ENCODE data around the gene GPR17. TPM values are rescaled to one million over a fixed set of nuclear protein-coding genes. Genes with fewer than 3 reads are reported as not detected.
A peak's percentile ranks its signal among the peaks of the same experiment; 100 is the strongest.

Gene GPR17
- total and polyA plus RNA-seq, 11 donors, result 0.10 to 8.0 (median 0.26) TPM; not detected in 3

DNA sequence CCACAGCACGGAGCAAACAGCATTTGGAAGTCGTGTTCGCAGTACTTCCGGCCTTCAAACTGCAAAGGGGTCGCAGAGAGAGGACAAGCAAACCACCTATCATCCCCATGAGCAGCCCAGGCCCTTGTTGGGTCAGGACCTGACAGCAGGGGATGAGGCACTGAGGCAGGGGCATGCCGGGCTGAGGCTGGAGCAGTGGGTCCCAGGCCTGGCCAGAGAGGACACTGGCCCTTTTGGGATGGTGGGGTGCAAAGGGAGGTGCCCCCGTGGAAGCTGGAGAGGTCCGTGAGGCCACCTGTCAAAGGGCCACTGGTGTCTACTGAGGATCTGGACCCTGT lies 8.9 kb downstream of the GPR17 start:
- ATAC-seq (no peak), DNase-seq (peak in 2 of 5 donors; percentile 27 to 44)
- peak overlapping the region; percentile 47 to 98 (median 84) for H3K27ac ChIP-seq
- H3K4me3 ChIP-seq, result no peak overlapping the region
- no peaks in the 10 kb centered on the region for H3K9me3 ChIP-seq
- WGBS, 4 donors, result 81 to 90% (median 85%) methylated on average over 7 to 8 of the region's 8 CpGs
- intact Hi-C loops (cut with DNase I), result loop anchor here in 2 of 10 donors (5.0 kb wide), 2 partner anchors 37 to 47 kb away; partner anchors contain the start of gene SFT2D3 (in 1 of the 2)
- peaks cover 31 to 100% (median 96%) of the 10 kb centered on the region in 12 donors for H3K4me1 ChIP-seq
- TF ChIP-seq, protein P1, sequence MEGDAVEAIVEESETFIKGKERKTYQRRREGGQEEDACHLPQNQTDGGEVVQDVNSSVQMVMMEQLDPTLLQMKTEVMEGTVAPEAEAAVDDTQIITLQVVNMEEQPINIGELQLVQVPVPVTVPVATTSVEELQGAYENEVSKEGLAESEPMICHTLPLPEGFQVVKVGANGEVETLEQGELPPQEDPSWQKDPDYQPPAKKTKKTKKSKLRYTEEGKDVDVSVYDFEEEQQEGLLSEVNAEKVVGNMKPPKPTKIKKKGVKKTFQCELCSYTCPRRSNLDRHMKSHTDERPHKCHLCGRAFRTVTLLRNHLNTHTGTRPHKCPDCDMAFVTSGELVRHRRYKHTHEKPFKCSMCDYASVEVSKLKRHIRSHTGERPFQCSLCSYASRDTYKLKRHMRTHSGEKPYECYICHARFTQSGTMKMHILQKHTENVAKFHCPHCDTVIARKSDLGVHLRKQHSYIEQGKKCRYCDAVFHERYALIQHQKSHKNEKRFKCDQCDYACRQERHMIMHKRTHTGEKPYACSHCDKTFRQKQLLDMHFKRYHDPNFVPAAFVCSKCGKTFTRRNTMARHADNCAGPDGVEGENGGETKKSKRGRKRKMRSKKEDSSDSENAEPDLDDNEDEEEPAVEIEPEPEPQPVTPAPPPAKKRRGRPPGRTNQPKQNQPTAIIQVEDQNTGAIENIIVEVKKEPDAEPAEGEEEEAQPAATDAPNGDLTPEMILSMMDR (IDR thresholded peaks at IDR 0.05), result no peak
- TF ChIP-seq POLR2A (IDR thresholded peaks at IDR 0.05), result no peak
- H3K27me3 ChIP-seq, result no peaks in the 10 kb centered on the region
- peaks cover 0 to 60% (median 43%) of the 10 kb centered on the region in 9 donors for H3K36me3 ChIP-seq

DNA sequence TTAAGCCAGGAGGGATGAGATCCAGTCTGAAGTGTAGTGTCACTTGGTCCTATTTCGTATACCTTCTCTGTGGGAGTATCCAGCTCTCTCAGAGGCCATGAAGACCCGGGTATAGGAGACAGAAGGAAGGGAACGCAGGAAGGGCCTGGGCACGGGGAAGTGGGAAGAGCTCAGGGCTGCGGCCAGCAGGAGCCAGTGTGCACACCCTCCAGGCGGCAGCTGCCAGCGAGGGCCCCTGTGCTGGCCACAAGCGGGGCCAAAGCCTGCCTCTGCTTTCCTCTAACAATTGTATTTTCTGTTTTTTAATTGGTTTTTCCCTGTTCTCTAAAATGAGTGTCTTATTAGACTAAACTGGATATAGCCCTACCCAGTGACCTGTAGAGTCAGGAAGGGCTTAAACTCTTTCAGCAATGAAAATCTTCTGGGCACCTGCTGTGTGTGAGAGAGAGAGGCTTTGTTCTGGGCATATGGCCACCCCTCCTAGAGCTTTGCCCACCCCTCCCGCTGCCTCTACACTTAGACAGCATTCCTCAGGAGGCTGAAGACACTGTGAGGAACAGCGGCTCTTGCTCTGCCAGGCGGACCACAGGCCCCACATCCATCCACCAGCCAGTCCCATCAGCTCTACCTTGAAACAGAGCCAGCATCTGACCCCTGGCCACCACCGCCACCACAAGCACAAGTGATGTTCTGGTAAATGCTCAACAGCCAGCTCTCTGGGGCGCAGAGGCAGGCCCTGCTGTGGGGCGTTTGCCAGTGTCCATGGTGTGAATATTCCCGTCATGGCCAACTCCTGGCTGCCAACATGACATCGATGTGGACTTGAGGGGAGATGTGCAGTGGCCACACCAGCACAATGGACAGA lies 9.5 kb downstream of the GPR17 start:
- Histone ChIP-seq H3K9me3 (no peaks in the 10 kb centered on the region), H3K27ac (peak overlapping the region; percentile 47 to 98 (median 84)), H3K27me3 (no peaks in the 10 kb centered on the region), H3K36me3 (peaks cover 0 to 61% (median 43%) of the 10 kb centered on the region in 9 donors), H3K4me1 (peaks cover 31 to 100% (median 96%) of the 10 kb centered on the region in 12 donors), H3K4me3 (no peak overlapping the region)
- WGBS, 4 donors, result 44 to 66% (median 54%) methylated on average over 16 of the region's 16 CpGs
- no peak for TF ChIP-seq POLR2A (IDR thresholded peaks at IDR 0.05)
- DNase-seq (peak; percentile 61 to 88 (median 68)), ATAC-seq (peak; percentile 35 to 58 (median 52))
- intact Hi-C loops (cut with DNase I), result no loop called here

DNA sequence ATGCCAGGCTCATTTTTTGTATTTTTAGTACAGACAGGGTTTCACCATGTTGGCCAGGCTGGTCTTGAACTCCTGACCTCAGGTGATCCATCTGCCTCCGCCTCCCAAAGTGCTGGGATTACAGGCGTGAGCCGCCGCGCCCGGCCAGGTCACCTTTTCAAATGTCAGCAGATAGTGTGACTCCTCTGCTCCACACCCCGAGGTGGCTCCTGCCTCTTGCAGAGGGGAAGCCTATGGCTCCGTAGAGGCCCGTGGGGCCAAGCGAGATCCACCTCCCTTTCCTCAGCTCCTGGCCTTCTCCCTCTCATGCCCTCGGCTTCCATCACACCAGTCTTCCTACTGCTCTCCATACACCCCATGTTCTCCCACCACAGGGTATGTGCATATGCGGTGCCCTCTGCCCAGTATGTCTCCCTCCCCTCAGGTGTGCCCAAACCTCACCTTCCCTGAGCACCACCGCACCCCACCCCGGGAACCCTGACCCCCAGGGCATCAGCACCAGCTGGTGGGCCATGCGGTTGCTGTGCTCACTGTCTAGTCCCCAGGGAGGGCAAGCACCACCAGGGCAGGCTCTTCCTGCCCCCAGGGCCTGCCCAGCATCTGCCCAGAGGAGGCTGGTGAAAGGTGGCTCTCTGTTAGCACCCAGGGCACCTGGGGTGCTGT lies 10.7 kb downstream of the GPR17 start:
- peak overlapping the region; percentile 47 to 98 (median 84) for H3K27ac ChIP-seq
- ATAC-seq, result no peak
- TF ChIP-seq, protein P1 (IDR thresholded peaks at IDR 0.05), result no peak
- no peak for TF ChIP-seq POLR2A (IDR thresholded peaks at IDR 0.05)
- peaks cover 37 to 100% (median 97%) of the 10 kb centered on the region in 12 donors for H3K4me1 ChIP-seq
- H3K9me3 ChIP-seq, result no peaks in the 10 kb centered on the region
- H3K27me3 ChIP-seq, result no peaks in the 10 kb centered on the region
- H3K4me3 ChIP-seq, result no peak overlapping the region
- 59 to 73% (median 68%) methylated on average over 14 to 15 of the region's 15 CpGs for WGBS, 4 donors
- intact Hi-C loops (cut with DNase I), result no loop called here
- peaks cover 0 to 54% (median 39%) of the 10 kb centered on the region in 9 donors for H3K36me3 ChIP-seq
- peak in 4 of 5 donors; percentile 10 to 49 (median 44) for DNase-seq

DNA sequence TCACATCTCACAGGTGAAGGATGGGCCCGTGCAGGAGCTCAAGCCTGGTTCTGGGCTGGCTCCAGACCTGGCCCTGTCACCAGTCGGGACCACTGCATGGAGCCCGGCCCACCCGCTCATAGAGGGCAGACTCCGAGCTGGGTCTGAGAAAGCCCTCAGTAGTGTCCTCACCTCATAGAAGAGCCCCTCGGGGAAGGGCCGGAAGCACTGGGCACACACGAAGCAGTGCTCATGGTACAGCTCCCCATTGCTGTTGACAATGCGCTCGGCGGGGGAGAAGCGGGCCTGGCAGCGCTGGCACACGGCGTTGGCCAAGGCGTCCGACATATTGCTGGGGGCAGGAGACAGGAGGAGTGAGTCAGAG lies 11.3 kb downstream of the GPR17 start:
- Histone ChIP-seq H3K4me1 (peaks cover 39 to 100% (median 97%) of the 10 kb centered on the region in 12 donors), H3K27me3 (no peaks in the 10 kb centered on the region), H3K4me3 (no peak overlapping the region), H3K9me3 (no peaks in the 10 kb centered on the region), H3K36me3 (peaks cover 0 to 54% (median 38%) of the 10 kb centered on the region in 9 donors), H3K27ac (peak overlapping the region; percentile 47 to 98 (median 86))
- peak in 4 of 5 donors; percentile 10 to 55 (median 24) for DNase-seq
- TF ChIP-seq, protein P1 (IDR thresholded peaks at IDR 0.05), result no peak
- WGBS, 4 donors, result 88 to 100% (median 90%) methylated on average over 7 to 17 of the region's 17 CpGs
- no peak for ATAC-seq
- intact Hi-C loops (cut with DNase I), result no loop called here

Data from heart left ventricle (tissue), 16 donors.